Measurements from ENCODE around the gene RELN. TPM values are rescaled to one million over a fixed set of nuclear protein-coding genes. Genes with fewer than 3 reads are reported as not detected.

RELN gene
- total RNA-seq, 1 donor from 2014 or later: 0.57 TPM

- DNase-seq (ENCODE audit: low spot score): no peak
- intact Hi-C loops (cut with DNase I): no loop called here
These were observed 282.7 kb downstream of the RELN start for GRCh38 chr7:103706805-103707204.

GRCh38 chr7:103705542-103705941, 283.9 kb downstream of the RELN start:
- no peak for DNase-seq (ENCODE audit: low spot score)
- intact Hi-C loops (cut with DNase I): no loop called here

- DNase-seq (ENCODE audit: low spot score): no peak
- intact Hi-C loops (cut with DNase I): no loop called here
These were observed 284.8 kb downstream of the RELN start for GRCh38 chr7:103704701-103705100.

- intact Hi-C loops (cut with DNase I): no loop called here
- no peak for DNase-seq (ENCODE audit: low spot score)
These were observed 286.5 kb downstream of the RELN start for GRCh38 chr7:103702982-103703381.

- intact Hi-C loops (cut with DNase I): no loop called here
- DNase-seq (ENCODE audit: low spot score): no peak
These were observed 287.0 kb downstream of the RELN start for GRCh38 chr7:103702454-103702853.

- no peak for DNase-seq (ENCODE audit: low spot score)
- intact Hi-C loops (cut with DNase I): no loop called here
These were observed 290.4 kb downstream of the RELN start for GRCh38 chr7:103699032-103699431.

- intact Hi-C loops (cut with DNase I): no loop called here
- no peak for DNase-seq (ENCODE audit: low spot score)
These were observed 291.4 kb downstream of the RELN start for GRCh38 chr7:103698064-103698463.

- intact Hi-C loops (cut with DNase I): no loop called here
- no peak for DNase-seq (ENCODE audit: low spot score)
These were observed 293.9 kb downstream of the RELN start for GRCh38 chr7:103695521-103695920.

- intact Hi-C loops (cut with DNase I): no loop called here
These were observed 295.2 kb downstream of the RELN start for GRCh38 chr7:103694304-103694703.

GRCh38 chr7:103691291-103691690, 298.2 kb downstream of the RELN start:
- intact Hi-C loops (cut with DNase I): no loop called here
- no peak for DNase-seq (ENCODE audit: low spot score)

More at GRCh38 chr7:103694304-103694703, 295.2 kb downstream of the RELN start:
- DNase-seq (ENCODE audit: low spot score): no peak

GRCh38 chr7:103690242-103690974, 299.1 kb downstream of the RELN start:
- no peak for DNase-seq (ENCODE audit: low spot score)

GRCh38 chr7:103689255-103689654, 300.2 kb downstream of the RELN start:
- intact Hi-C loops (cut with DNase I): no loop called here
- DNase-seq (ENCODE audit: low spot score): no peak

More at GRCh38 chr7:103690242-103690974, 299.1 kb downstream of the RELN start:
- intact Hi-C loops (cut with DNase I): no loop called here

- intact Hi-C loops (cut with DNase I): no loop called here
- DNase-seq (ENCODE audit: low spot score): no peak
These were observed 301.5 kb downstream of the RELN start for GRCh38 chr7:103687951-103688350.

- DNase-seq (ENCODE audit: low spot score): no peak
- intact Hi-C loops (cut with DNase I): no loop called here
These were observed 302.2 kb downstream of the RELN start for GRCh38 chr7:103687272-103687671.

GRCh38 chr7:103686763-103687162, 302.7 kb downstream of the RELN start:
- DNase-seq (ENCODE audit: low spot score): no peak
- intact Hi-C loops (cut with DNase I): no loop called here

GRCh38 chr7:103686064-103686463, 303.4 kb downstream of the RELN start:
- intact Hi-C loops (cut with DNase I): no loop called here
- DNase-seq (ENCODE audit: low spot score): no peak

- DNase-seq (ENCODE audit: low spot score): no peak
- intact Hi-C loops (cut with DNase I): no loop called here
These were observed 303.8 kb downstream of the RELN start for GRCh38 chr7:103685646-103686045.

GRCh38 chr7:103683348-103683747, 306.1 kb downstream of the RELN start:
- intact Hi-C loops (cut with DNase I): no loop called here

GRCh38 chr7:103680161-103681144, 309.0 kb downstream of the RELN start:
- DNase-seq (ENCODE audit: low spot score): no peak
- intact Hi-C loops (cut with DNase I): no loop called here

More at GRCh38 chr7:103683348-103683747, 306.1 kb downstream of the RELN start:
- DNase-seq (ENCODE audit: low spot score): no peak

Measured in cardiac septum (tissue), 1 donor.